ENCODE data around the gene GALNT8.
"Not testable (repeated sequence)": the region's sequence is repeated elsewhere in the genome, so short reads cannot be mapped to it uniquely, and the experiment has no call there.

The GALNT8 gene

DNA sequence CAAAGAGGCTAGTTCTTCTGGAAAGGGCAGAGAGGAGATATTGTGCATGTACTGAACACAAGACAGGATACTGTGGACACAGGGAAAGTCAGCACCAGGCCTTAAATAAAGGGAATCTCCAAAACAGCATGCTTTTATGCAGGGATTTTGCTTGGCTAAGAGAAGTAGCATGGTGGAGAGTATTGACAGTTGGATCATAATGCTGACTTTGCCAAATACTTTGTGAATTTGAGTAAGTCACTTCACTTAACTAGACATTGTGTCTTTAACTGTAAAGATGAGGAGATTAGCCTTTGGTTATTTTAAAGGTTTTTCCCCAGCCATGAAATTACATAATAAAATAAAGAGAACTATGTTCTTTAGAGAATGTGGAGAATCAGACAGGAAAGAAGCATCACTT lies 24.5 kb downstream of the GALNT8 start:
- DNase-seq = no peak

DNA sequence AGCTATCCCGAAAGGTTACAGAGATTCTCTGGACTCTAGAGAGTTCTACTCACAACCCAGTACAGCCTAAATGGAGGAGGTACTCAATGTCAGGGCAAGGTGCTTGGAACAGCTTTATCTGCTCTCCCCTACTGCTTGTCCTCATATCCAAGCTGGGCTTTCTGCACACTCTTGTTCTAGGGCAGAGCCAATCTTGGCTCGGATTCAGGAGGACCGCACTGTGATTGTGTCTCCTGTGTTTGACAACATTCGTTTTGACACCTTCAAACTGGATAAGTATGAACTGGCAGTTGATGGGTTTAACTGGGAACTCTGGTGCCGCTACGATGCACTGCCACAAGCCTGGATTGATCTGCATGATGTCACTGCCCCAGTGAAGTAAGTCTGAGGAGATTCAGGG lies 25.0 kb downstream of the GALNT8 start:
- DNase-seq = no peak

DNA sequence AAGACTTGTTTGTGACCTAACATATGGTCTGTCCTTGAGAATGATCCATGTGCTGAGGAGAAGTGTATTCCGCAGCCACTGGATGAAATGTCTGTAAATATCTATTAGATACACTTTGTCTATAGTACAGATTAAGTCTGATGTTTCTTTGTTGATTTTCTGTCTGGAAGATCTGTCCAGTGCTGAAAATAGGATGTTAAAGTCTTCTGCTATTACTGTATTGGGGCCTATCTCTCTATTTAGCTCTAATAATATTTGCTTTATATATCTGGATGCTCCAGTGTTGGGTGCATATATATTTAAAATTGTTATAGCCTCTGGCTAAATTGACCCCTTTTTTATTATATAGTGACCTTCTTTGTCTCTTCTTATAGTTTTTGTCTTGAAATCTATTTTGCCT lies 31.5 kb downstream of the GALNT8 start:
- DNase-seq = not testable (repeated sequence)

DNA sequence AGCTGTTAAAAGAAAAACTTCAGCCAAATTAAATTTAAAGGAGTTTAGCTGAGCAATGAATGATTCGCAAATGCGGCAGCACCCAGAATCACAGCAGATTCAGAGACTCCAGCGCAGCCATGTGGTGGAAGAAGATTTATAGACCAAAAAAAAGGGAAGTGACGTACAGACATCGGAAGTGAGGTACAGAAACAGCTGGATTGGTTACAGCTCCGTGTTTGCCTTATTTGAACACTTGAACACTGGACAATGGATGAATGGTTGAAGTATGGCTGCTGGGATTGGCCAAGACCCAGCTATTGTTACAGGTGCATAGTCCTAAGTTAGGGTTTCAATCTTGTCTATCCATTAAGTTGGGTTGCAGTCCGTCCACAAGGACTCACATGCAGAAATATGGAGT lies 42.6 kb downstream of the GALNT8 start:
- no peak for DNase-seq

DNA sequence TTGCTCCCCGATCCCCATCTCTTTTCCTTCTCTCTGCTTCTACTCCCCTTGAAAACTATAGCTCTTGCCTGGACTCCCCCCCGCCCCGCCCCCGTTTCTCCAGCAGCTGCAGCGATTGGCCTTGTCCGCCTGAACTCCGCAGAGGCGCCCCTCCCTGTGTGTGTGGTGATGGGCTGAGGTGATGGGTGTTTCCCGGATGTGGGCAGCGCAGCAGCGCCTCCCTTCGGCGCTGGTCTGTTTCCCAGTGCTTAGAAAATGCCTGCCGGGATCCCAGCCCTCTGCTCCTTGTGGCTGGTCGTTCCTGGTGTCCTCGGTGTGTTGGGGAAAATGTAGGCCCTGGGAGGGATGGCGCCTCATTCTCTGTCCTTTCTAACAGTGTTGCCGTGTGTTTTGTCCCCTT lies 43.3 kb downstream of the GALNT8 start:
- DNase-seq = no peak

DNA sequence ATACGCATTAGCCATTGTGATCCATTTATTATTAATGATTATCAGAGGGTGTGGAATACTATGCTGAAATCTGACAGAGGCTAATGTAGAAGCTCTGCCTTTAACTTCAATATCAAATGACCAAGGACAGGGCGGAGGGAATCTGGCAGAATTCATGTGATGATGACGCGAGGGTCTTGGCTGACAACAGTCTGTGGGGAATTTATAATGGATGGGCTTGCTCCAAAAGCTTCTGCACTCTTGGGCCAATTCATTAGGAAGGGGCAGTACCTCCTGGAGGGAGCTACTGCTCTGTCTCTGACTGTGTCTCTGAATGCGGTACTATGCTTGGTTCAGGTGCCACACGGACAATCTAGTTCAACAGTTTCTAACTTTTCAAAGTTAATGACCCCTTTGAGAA lies 46.2 kb downstream of the GALNT8 start:
- DNase-seq = no peak

DNA sequence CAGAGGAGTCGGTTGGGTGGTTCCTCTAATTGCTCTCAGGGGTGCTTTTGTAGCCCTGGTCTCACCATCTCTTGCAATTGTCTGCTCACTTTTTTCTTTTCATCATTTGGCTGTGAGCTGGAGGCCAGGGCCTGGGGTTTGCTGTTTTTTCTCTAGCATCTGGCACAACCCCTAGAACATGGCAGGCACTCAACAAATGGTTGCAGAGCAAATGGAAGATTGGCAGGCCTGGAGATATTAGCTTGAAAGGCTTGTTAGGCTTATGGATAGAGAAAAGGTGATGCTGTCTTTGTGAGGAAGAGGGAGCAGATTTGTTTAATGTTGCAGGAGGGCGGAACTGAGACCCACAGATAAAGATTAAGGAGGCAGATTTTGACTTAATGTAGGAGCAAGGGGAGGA lies 47.0 kb downstream of the GALNT8 start:
- no peak for DNase-seq

DNA sequence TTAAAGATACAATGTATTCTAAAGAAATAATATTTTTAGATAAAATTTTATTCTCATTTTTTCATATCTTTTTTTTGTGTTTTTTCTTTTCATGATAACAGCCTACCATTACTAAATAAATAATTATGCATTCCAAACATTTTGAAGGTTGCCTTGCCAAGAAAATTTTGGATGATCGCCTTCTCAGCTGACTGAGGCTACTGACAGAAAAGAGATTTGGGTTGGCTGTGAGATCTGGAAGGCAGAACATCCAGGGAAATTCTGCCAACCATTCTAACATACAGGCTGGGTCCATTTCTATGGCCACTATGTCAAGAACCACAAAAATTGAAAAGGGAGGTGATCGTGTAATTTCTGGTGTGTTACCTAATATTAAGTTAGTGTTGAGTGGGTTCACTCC lies 48.1 kb downstream of the GALNT8 start:
- no peak for DNase-seq

DNA sequence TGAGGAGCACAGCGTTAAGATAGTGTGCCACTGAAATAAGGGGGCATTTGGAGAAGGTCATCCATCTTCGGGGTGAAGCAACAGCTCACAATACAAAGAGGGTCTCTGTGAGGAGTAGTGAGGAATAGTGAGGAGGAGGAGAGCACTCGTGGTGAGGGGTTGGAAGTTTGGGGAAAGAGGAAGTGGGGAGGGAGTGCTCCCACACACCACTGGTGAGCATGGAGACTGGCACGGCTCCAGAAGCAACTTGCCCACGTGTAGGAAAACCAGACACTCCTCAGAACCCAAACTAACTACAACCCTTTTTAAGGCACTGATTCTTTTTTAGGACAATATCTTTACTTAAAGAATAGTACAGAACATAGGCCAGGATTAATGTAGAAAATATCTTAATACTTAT lies 48.9 kb downstream of the GALNT8 start:
- DNase-seq = no peak

DNA sequence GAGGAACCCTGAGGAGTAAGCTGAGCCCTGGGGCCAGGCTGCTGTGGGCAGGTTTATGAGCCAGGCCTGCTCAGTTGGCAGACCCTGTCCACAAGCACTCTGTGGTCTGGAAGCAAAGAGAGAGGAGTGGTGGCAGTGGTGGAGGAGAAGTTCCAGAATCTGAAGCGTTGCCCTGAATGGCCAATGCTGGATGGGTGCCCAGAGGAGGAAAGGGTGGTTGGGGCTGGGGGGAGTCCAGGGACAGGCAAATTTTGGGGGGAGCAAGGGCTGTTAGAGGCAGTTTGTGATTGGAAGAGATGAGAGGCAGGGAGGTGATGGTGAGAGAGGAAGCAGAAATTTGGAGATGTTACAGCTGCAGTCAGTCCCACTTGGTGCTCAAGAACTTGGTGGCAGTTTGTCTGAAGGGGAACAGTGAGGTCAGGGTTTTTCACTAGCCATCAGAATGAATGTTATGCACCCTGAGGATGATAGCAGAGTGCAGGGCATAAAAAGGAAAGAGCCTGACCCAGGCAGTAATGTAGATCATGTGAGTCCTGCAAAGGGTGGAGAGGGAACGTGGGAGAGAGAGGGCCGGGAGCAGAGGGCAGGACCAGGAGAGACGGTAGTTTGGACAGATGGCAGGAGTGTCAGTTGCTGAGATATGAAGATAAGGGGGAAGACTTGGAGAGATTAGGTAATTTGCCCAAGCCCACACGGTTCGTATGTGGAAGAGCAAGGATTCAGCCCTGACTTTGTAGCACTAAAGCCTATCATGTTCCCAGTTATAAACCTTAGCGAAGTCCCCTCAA lies 51.2 kb downstream of the GALNT8 start:
- no peak for DNase-seq

DNA sequence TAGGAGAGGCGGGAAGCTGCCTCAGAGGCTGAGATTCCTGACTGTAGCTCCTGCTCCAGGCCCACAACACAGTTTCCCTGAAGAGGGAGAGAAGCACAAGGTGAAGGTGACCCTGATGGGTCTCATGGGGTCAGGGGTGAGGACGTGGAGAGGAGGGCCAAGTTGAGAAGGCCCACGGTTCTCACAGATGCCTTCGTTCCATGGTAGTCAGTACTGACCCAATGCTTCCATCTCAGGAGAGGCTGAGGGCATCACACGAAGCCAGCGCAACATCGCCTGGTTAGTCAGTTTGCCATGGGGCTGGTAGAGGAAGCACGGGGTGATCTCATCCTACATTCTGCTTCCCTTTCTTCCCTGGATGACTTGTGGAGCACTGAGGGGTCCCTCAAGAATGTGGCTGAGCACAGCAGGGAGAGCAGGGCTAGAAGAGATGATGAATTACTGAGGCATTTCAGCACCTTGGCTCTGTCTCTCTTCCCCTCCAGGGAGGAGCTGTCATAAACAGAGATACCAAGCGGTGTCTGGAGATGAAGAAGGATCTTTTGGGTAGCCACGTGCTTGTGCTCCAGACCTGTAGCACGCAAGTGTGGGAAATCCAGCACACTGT lies 51.9 kb downstream of the GALNT8 start:
- DNase-seq = no peak

DNA sequence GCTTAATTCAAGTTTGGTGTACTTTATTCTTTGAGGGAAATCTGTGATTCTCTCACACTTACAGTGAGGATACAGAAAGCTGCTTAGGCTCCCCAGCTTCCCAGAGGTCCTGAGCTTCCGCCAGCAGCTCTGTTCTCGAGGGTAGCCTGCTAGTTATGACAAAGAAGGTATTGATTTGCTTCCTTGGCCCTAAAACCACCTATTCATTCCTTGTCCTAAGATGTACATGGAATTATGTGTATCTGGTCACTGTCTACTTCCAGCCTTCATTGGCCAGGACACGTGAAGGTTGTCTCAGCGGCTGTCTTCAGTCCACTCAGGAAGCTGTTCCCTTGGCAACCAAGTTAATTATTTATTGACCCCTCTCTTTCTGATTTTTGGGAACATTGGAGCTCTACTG lies 55.7 kb downstream of the GALNT8 start:
- DNase-seq = no peak

DNA sequence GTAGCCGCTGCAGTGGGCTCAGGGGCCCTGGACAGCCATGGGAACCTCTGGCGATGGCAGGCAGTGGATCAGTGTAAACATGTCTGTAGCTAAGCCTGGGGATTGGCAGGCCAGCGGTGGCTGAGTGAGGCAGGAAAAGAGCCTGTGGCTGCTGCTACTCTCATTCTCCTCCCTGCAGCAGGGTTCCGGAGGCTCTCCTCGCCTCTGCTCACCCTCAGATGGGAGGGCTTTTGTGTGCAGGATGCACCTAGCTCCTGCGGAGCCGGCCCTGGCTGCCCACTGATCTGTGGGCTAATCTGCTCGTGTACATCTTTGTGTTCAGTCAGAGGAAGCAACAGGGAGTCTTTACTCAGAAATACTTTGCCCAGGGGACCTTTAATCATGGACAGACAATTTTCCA lies 59.5 kb downstream of the GALNT8 start:
- DNase-seq = no peak

DNA sequence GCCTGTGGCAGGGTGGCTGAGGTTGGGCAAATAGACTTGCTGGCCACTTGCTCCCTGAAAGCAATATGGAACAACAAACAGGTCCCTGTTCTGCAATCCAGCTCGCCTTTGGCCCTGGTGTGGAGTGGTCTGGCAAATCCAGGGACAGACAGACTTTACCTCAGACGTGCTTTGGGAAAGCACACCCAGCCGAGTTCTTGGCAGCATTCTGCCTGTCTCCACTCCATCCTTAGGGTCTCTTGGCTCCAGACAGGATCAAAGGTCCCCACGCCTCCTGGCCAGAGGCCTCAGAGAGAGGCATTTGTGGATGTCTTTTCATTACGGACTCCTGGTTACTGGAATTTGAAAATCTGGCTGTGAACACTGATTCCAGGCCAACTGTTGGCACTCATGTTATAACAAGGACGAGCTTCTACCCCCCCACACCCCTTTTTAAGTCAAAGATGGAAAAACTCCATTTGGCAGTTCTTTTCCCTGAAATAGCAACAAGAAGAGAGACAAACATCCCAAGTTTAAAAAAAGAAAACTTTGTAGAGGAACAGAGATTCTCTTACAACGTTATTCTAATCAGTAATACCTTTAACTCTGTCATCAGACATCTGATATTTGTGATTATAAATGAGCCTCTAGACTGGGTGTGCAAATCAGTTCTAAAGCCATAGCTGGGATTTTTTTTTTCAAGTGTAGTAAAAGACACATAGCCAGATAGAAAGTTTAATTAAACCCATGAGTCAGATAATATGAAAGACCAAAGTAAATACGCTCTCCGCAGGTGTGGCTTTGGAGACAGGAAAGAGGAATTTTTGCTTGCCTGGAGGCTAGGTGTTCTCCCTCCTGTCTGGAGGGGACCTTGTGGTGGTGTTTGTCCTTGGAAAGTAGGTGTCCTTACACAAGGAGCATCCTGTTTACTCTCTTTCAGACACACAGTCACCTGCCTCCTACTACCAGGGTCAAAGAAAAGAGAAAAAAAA lies 60.7 kb downstream of the GALNT8 start:
- no peak for DNase-seq

DNA sequence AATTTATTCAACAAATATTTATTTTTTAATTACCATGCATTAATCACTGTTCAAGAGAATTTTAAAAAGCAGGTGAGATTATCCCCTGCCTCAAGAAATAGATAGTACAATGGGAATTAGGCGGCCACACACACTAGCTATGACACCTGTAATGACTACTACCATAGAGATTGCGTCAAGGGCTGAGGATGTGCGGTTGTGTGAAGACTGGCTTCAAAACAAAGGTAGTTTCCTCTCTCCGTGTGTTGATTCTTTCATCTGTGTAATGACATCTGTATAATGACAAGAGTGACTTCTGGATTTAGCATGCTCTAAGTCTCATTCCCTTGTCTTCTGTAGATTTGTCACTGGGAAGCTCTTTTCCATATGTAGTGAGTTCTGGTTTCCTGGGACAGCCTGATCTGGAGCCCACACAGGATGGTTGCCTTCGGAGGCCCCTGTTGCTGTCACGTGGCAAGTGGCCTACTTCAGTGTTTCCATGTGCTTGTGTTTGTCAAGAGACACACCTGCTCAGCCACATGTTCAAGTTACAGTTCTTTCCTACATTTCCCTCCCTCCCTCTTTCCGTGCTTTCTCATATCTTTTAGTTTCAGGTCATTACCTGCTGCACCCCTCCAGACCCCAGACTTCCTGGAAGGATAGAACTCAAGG lies 64.3 kb downstream of the GALNT8 start:
- no peak for DNase-seq

DNA sequence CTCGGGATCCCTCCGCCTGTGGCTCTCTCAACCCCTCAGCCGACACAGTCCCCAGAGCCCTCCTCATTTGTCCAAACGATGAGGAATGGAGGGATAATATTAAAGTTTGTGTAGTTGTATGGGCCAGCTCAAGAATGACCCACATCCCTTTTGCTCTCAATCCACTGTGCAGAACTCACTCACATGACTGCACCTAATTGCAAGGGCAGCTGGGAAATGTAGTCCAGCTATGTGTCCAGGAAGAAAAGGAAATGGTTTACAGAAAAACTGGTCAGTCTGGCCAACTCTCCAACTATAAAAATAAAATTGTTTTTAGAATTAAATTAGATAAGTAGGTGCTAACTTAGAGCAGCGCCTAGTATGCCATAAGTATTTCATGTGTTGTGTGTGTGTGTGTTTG lies 66.6 kb downstream of the GALNT8 start:
- DNase-seq = no peak

DNA sequence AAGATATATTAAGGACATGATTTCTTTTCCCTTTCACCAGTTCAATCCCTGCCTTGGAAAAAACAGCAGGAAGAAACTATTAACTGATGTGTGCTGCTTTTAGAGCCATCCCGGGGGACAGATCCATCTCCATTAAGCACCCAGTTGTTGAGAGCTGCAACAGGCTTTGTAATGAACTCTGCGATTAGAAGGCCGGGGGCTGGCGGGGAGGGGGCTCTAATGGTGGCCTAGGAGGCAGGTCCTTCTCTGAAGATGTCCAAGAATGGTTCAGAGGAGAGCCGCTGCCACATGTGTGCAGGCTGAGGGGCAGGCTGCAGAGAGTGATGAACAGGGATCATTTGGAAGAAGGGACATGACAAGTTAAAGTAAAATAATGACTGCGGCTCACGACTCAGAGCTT lies 67.8 kb downstream of the GALNT8 start:
- DNase-seq = no peak

DNA sequence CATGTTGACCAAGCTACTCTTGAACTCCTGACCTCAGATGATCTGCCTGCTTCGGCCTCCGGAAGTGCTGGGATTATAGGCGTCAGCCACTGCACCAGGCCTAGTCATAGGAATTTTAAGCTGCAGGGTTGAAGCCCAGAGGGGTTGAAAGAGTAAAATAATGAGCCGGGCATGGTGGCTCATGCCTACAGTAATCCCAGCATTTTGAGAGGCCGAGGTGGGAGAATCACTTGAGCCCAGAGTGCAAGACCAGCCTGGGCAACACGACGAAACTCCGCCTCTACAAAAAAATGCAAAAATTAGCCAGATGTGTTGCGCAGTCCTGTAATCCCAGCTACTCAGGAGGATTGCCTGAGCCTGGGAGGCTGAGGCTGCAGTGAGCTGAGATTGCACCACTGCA lies 69.6 kb downstream of the GALNT8 start:
- DNase-seq = no peak

DNA sequence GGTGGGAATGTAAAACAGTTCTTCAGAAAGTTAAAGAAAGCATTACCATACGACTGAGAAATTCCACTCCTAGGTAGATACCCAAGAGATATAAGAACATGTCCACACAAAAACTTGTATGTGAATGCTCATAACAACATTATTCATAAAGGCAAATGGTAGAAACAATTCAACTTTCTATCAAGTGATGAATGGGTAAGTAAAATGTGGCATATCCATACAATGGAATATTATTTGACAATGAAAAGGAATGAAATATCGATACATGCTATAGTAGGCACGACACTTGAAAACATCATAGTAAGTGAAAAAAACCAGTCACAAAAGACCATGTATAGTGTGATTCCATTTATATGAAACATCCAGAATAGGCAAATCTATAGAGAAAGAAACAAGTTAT lies 71.3 kb downstream of the GALNT8 start:
- DNase-seq = no peak

DNA sequence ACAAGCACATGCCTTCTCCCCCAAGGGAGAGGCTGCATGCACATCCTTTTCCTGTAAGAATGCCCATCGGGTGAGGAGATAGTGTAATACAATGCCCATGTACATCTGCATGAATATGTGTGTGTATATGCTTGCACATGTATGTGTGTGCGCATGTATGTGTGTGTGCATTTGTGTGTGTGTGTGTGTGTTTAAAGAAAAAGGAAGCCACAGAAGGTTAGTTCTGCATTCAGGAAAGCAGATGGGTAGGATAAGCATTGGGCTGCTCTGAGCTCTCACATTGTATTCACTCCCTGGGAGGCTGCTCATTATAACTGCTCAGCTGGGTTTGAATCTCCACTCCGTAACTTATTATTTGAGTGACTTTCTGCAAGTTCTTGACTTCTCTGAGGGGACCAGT lies 74.3 kb downstream of the GALNT8 start:
- no peak for DNase-seq

DNA sequence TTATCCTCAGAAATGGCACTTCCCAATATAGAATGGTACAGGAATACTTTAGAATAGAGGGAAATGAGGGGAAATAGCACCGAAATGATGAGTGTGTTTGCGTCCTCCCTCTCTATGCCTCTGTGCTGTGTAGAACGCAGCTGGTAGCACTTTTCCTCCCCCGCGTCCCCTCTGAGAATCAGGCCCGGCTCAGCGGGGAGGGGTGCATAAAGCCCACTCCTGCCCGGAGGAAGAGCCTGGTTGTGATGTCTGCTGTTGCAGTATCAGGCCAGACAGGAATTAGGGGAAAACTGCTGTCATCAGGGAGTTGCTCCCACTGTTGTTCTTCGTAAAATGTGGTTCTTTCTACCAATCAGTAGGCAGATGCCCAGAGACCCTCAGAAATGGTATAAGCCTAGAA lies 76.0 kb downstream of the GALNT8 start:
- DNase-seq = no peak

DNA sequence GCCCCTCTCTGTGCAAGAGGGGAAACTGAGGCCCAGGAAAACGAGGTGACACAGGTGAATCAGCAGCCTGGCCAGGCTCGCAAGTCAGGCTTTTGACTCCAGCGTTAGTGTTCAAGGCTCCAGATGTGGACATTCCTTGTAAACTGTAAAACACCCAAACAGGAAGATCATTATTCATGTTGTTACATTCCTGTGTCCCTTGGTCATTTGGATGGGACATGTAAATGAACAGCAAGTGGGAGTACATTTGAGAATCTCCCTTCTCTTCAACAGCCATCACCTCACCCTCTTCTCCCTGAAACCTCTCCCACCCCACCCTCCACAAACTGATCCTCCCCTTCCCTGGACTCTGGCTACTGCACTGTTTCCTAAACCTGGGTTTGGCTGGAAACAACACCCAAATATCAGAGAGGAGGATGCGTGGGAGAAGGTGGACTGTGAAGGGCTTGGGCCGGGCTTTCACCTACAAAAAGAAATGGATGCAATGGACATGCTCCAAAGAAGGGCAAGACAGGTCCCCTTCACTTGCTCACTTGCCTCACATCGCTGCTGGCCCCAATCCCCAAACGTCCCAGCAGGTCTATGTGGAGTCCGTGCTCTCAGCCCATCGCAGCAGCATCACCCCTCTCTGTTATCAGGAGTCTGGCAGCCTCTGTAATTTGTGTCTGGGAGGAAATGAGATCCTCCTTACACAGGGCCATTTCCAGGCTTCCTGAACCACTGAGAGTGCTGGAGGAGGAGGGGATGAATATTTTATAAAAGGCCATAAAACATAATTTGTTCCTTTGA lies 76.7 kb downstream of the GALNT8 start:
- no peak for DNase-seq

Measured in stimulated activated CD4-positive, alpha-beta T cell treated with anti-CD3 and anti-CD28 coated beads, Interleukin-2, amount 100 ng/mL, for 24 hours (primary cell).